Fibroblast of skin of left quadriceps (primary cell): ENCODE data around the gene MMP28.
A peak's percentile ranks its signal among the peaks of the same experiment; 100 is the strongest.

Experiments used
- DNase-seq, 2 experiments: peaks; one replicate each; pipeline ENCODE4 v3.0.0-alpha.2; 2013; ENCODE audit warnings: low read depth in 2 of 2

Gene MMP28, protein sequence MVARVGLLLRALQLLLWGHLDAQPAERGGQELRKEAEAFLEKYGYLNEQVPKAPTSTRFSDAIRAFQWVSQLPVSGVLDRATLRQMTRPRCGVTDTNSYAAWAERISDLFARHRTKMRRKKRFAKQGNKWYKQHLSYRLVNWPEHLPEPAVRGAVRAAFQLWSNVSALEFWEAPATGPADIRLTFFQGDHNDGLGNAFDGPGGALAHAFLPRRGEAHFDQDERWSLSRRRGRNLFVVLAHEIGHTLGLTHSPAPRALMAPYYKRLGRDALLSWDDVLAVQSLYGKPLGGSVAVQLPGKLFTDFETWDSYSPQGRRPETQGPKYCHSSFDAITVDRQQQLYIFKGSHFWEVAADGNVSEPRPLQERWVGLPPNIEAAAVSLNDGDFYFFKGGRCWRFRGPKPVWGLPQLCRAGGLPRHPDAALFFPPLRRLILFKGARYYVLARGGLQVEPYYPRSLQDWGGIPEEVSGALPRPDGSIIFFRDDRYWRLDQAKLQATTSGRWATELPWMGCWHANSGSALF

GRCh38 chr17:35795007-35795870 lies at the start of gene MMP28:
MMP28 (minus strand) TSS chr17:35795641; CDS start chr17:35795377, 264 bp downstream.
- DNase-seq, result no peak

DNA sequence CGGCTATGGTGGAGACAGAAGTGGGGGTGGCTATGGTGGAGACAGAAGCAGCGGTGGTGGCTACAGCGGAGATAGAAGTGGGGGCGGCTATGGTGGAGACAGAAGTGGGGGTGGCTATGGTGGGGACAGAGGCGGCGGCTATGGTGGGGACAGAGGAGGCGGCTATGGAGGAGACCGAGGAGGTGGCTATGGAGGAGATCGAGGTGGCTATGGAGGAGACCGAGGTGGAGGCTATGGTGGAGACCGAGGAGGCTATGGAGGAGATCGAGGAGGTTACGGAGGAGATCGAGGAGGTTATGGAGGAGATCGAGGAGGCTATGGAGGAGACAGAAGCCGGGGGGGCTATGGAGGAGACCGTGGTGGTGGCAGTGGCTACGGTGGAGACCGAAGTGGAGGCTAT lies 49.1 kb upstream of the MMP28 start:
- no peak for DNase-seq

- DNase-seq, result no peak
These were observed 48.3 kb upstream of the MMP28 start for GRCh38 chr17:35843698-35844097.

DNA sequence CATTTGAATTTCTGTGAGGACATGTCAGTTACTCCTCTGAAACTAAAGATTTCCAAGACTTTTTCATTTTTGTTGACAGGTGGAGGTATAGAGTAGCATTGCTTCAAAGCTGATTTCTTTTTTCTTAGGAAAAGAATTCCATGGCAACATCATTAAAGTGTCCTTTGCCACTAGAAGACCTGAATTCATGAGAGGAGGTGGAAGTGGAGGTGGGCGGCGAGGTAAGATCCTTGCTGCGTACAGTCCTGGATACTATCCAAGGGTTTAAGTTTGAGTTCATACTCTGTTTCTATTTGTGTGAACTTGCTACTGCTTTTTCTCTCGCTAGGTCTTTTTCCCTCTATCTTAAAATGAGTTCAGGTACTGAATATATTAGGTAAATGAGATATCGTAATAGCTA lies 46.8 kb upstream of the MMP28 start:
- no peak for DNase-seq

GRCh38 chr17:35841505-35841904 lies 46.1 kb upstream of the MMP28 start:
- DNase-seq, result no peak

DNA sequence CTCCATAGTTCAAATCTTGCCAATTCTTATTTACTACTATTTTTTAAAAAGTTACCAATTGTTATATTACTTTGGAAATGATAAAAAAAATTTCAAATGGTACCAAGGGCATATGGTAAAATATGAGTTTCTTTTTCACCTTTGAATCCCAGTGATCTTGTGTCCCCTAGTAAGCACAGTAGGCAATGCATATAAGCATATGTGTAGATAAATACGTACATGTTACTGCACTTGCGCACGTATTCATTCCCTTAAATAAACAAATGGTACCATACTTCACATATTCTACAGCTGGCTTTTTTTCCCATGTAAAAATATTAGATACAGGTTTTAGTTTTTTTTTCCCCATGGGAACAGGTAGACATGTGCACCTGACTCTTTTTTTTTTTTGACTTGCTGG lies 45.7 kb upstream of the MMP28 start:
- no peak for DNase-seq

GRCh38 chr17:35825206-35825605 lies 29.8 kb upstream of the MMP28 start:
- no peak for DNase-seq

- DNase-seq, result no peak
These were observed 25.9 kb upstream of the MMP28 start for GRCh38 chr17:35821308-35821707.

DNA sequence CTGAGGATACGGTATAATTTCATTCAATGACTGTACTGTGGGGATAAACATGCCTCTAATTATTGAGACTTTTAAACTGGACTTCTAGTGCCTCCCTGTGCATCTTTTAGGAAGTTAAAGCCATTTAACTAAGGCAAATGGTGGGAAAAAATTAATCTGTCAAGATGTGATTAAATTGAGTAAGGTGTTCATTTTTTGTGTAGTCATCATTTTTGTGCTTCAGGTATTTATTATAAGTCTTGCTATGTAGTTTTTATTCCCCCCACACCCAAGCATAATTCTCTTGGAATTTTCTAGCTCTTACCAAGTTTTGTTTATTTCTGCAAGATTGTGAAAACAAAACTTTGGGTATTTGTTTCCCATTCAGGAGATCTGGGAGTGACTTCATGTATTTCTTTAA lies 24.0 kb upstream of the MMP28 start:
- DNase-seq, result no peak

DNA sequence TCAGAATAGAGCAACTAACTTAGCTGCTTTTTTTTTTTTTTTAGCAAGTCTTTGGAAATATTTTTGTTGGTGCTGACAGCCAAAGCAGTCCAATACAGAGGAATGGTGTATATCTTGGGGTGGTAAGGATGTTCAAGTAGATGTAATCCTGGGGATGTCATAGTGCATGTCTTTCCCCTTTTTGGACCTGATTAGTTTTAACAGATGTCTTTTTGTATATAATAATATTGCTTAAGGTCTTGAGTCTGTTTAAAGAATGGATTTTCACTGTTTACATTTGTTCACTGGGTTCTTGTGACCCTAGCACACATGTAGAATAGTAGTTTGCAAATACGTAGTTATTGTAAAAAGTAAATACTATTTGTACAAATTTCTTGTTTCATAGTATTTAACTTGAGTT lies 21.8 kb upstream of the MMP28 start:
- DNase-seq, result no peak

DNA sequence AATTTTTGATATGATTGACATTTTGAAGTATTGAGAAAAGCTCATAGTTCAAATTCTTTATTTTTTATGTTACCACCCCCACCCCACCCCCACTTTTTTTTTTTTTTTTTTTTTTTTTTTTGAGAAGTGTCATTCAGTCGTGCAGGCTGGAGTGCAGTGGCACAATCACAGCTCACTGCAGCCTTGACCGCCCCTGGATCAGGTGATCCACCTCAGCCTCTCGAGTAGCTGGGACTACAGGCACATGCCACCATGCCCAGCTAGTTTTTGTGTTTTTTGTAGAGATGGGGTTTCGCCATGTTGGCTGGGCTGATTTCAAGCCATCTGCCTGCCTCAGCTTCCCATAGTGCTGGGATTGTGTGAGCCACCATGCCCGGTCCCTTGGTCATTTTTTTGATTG lies 21.3 kb upstream of the MMP28 start:
- DNase-seq, result no peak

GRCh38 chr17:35812456-35812855 lies 17.0 kb upstream of the MMP28 start:
- no peak for DNase-seq

GRCh38 chr17:35811759-35812158 lies 16.3 kb upstream of the MMP28 start:
- DNase-seq, result no peak

DNA sequence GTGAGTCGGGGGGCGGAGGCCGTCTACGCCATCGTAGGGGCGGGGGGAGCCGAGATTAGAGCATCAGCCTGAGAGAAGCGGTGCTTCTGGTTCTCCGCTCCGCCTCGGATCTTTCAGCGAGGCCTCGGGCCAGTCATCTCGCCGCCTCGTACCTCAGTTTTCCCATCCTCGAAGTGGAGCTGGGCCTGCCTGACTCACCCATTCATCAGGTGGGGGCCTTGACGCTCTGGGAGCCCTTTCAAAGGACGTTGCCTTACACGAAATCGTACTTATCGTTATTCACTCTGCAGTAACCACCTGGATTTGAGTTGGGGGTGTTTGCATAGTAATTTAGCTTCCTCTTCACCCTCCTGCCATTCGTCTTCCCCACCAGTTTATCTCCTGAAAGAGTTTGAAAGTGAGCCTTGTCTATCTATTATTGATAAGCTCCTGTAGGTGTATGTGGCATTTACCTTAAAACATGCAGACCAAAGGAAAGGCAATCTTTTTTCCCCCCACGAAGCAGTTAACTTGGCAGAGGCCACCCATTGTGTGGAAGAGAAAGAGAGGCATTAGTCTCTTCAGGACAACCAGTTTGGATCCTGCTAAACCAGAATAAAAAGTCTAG lies 14.5 kb upstream of the MMP28 start:
- no peak for DNase-seq

GRCh38 chr17:35808962-35809854 lies 13.8 kb upstream of the MMP28 start, which contains the start of gene TAF15:
TAF15 (plus strand) TSS chr17:35809484; CDS start chr17:35809570, 86 bp downstream.
- peak; percentile 99 for DNase-seq

- no peak for DNase-seq
These were observed 13.0 kb upstream of the MMP28 start for GRCh38 chr17:35808240-35808961.

GRCh38 chr17:35807371-35808144 lies 12.1 kb upstream of the MMP28 start:
- peak; percentile 39 to 50 for DNase-seq

GRCh38 chr17:35804658-35805192 lies 9.3 kb upstream of the MMP28 start:
- DNase-seq, result peak; percentile 74 to 79

DNA sequence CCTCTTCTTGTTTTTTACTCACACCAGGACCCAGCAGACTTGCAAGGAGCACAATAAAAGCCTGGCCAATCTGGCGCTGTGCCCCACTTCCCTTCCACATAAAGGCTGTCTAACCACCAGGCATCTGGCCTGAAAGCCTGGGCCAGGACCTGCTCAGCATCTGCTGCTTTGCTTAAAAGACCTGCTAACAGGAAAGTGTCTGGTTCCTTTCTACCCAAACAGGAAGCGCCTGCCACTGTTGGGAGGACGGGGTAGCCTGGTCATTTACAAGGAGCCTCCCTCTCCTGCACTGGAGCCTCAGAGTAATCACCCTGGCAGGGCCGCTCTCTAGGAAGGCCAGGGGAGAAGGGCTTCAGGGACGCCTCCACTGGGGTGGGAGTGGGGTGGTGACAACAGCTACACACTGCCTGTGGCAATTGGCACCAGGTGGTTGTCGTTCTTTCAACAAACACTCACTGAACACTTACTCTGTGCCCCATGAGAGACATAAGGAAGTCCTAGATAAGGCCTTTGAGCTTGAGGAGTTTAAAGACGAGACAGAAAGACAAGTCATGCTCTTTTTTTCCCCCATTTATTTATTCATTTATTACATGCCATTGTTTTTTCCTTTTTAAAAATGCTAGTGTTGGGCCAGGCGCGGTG lies 6.3 kb upstream of the MMP28 start:
- DNase-seq, result peak; percentile 29 to 31
